Stimulated activated CD4-positive, alpha-beta T cell treated with anti-CD3 and anti-CD28 coated beads, TNF-alpha, amount 100 ng/mL, for 24 hours (primary cell): ENCODE data around the gene CDK12.

Experiments used
- DNase-seq, 3 experiments: peaks; one replicate each; pipeline ENCODE4 v3.0.0-alpha.2; 2020; ENCODE audit warnings: low read depth in 3 of 3

Gene CDK12

DNA sequence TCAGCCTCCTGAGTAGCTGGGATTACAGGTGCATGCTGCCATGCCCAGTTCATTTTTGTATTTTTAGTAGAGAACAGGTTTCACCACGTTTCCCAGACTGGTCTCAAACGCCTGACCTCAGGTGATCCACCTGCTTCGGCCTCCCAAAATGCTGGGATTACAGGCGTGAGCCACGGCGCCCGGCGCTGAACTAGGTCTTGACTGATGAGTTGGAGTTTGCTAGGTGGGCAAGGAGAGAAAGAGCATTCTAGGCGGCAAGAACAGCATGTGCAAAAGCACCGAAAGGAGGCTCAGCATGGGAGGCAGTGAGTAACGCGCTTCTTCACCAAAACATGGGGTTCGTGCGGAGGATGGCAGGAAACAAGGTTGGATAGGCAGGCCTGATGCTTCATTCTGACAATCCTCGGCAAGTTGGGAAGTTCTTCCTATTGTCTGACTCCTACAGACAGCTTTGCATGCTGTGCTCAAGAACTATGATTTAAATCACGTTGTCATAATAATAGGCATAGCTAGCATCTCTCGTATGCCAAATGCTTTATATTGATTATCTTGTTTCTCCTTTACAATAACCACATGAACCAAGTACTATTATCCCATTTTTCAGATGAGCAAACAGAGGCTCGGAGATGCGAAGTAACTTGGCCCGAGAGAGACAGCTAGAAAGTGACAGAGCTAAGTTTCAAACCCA is 119.9 kb downstream of the CDK12 start:
- no peak for DNase-seq

DNA sequence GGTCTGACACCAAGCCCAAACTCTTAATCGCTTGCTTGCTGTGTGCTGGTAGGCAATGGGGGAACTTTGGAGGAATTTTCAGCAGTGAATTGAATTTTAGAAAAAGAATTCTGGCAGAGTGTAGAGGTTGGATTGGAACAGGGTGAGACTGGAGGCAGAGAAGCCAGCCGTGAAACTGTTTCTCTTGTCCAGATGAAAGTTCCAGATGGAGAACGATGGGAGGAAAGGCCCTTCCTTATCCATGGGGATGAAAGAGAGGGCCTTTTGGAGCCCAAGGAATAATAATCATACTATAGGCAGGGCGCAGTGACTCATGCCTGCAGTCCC is 120.4 kb downstream of the CDK12 start:
- DNase-seq, result no peak

DNA sequence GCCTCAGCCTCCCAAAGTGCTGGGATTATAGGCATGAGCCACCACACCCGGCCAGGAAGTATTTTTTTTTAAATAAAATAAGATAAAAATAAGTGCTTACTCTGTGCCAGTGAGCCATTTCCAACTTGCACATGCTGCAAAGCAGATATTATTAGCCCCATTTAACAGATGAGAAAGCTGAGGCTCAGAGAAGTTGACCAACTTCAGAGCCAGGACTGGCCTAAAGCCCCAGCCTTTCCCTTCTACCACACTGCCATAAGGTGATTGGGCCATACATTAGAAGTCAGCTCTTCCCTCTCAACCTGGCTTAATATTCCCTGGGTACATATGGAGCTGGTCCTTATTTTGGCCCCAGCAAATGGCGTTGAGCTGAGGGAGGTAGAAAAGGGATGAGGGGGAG is 121.4 kb downstream of the CDK12 start:
- no peak for DNase-seq
